Right forelimb (tissue), 1 donor: ENCODE results near the gene AFAP1L2.

Experiments used
- DNase-seq: peaks from one replicate; pipeline ENCODE4 v3.0.0-alpha.2; 2018

The AFAP1L2 gene, protein sequence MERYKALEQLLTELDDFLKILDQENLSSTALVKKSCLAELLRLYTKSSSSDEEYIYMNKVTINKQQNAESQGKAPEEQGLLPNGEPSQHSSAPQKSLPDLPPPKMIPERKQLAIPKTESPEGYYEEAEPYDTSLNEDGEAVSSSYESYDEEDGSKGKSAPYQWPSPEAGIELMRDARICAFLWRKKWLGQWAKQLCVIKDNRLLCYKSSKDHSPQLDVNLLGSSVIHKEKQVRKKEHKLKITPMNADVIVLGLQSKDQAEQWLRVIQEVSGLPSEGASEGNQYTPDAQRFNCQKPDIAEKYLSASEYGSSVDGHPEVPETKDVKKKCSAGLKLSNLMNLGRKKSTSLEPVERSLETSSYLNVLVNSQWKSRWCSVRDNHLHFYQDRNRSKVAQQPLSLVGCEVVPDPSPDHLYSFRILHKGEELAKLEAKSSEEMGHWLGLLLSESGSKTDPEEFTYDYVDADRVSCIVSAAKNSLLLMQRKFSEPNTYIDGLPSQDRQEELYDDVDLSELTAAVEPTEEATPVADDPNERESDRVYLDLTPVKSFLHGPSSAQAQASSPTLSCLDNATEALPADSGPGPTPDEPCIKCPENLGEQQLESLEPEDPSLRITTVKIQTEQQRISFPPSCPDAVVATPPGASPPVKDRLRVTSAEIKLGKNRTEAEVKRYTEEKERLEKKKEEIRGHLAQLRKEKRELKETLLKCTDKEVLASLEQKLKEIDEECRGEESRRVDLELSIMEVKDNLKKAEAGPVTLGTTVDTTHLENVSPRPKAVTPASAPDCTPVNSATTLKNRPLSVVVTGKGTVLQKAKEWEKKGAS

DNA sequence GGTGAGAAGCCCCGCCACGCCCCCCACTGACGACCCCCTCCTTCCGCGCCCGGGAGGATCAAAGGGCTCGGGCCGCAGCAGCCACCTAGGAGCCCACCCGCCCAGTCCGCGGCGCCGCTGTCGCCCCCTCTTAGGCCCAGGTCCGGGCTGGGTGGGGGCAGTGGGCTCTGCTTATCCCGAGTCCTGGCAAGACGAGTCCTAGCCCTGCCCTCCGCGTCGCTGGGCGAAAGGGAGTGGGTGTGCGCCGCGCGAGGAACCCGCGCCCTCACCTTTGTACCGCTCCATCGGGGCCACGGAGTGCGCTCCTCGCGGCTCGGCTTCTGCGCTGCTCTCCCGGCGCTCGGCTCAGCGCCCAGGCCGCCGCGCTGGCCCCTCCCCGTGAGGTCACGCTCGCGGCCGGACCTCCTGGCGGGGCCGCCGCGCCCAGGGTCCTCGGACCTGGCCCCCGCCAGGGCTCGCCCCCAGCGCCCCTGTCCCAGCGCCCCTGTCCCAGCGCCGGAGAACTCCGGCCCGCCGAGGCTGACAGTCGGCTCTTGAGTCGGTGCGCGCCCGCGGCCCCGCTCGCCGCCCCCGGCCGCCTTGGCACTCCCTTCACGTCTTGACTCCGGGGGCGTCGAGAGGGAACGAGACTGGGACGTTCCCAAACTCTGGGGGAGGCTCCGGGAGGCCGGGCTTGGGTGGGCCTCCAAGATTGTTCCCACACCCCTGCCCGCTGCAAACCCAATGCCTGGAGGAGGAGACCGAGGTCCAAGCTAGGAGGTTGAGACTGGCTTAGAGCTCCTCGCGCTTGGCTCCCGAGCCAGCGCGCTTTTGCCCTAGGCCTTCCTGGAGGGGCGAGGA, at the start of gene AFAP1L2:
Gene AFAP1L2, minus strand, starts transcription at position 332 of the 840 bp plus-strand sequence. Its CDS starts 47 bp downstream, at position 285.
- DNase-seq: peak; percentile 75

DNA sequence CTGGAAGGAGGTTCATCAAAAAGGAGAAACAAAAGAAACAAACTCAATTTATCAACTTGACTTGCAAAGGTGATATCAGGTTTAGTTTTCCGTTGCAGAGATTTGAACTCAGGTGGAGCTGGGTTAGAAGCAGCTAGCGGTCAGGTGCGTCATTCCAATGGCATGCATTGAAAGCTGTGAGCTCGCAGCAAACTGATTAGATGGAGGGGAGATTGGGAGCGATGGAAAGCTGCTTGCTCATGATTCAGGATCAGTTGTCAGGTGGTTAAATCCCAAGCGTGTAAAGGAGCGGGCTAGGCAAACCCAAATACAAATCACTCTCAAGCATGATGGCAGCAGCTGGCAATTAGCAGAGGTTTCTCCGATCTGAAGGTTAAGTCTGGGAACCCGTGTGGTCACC, 49.3 kb upstream of the AFAP1L2 start:
- DNase-seq: no peak

DNA sequence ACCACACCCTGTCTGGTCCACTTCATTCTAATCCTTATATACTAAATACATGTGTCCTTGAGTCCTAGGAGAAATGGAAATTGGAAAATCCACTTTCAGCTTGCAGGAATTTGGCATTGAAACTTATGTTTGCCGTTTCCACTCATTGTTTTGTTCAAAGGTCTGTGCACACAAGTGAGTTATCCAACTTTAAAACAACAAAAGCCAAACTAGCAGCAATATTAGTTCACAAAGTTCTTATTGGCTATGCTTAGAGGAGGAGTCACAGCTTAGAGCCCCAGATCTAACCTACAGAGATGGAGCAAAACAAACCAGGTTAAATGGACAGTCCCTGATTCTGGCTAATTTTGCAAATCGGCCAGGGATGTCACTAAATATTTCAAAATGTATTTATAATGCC, 44.6 kb upstream of the AFAP1L2 start:
- no peak for DNase-seq

DNA sequence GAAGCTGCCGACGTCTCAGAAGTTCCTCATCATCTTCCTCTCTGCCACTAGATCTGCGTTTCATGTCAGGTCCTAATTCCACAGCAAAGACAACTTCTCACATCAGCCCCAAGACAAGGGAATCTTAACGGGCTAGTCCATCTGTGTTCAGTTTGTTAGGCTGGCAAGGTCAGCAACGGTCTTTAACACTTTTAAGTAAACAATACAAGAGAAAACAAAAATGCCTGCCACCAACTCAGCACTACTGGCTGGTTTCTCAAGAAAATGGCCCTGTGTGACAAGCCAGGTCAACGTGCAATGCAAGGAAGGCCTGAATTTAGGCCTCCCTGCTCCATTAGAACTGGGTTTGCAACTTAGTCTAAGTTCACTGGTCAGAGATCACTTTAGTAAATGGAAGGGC, 41.0 kb upstream of the AFAP1L2 start:
- DNase-seq: no peak

DNA sequence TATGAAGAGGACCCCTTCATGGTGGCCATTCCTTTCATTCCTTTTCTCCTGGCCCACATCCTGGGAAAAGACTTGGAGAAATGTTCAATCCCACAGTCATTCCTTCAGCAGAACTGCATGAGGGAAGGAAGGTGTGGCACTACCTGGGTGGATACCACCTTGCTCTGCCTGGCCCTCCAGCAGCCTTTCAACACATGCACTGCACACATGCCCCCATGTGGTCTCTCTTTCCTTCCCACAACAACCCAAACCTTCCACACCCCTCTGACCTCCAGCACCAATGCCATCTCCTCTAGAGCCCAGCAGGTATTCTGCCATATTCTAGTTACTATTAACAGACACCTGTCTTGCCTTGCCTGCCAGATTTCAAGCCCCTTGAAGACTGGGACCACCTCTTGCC, 40.5 kb upstream of the AFAP1L2 start:
- DNase-seq: no peak

DNA sequence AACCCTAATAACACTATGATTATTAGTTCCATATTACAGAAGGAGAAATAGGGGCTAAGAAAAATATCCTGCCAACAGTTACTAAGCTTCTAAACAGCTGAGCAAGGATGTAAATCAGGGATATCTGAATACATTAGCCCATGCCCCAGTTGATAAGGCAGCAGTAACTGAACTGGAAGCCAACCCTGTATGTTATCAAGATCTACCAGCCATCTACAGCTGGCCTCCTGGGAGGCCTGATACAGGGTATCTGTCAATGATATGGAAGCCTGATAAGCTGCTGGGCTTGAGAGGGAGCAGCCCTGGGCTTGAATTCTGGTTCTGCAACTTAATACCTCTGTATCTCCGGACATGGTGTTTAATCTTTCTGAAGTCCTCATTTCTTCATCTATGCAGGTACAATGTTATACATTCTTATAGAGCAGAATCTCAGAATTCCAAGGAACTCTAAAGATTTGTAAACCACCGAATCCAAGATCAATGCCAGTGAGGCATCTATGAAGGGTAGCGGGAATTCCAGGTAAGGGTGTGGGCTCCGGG, 37.9 kb upstream of the AFAP1L2 start:
- no peak for DNase-seq

DNA sequence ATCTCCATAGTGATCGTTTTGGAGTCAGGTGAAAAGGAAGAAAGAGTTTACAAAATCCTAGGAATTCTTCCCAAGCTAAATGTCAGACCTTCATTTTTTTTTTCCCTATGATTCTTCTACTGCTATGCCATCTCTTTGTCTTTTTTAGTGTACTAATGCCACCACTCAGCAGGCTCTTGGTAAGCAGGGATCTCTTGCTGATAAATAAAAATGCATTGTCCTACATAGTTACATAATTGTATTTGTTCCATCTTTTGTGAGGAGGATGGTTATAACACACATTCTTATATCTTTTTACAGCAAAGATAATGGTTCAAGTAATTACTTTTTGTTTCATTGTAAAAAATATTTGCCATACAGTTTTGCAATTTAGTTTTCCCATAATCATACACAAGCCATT, 36.8 kb upstream of the AFAP1L2 start:
- DNase-seq: no peak

DNA sequence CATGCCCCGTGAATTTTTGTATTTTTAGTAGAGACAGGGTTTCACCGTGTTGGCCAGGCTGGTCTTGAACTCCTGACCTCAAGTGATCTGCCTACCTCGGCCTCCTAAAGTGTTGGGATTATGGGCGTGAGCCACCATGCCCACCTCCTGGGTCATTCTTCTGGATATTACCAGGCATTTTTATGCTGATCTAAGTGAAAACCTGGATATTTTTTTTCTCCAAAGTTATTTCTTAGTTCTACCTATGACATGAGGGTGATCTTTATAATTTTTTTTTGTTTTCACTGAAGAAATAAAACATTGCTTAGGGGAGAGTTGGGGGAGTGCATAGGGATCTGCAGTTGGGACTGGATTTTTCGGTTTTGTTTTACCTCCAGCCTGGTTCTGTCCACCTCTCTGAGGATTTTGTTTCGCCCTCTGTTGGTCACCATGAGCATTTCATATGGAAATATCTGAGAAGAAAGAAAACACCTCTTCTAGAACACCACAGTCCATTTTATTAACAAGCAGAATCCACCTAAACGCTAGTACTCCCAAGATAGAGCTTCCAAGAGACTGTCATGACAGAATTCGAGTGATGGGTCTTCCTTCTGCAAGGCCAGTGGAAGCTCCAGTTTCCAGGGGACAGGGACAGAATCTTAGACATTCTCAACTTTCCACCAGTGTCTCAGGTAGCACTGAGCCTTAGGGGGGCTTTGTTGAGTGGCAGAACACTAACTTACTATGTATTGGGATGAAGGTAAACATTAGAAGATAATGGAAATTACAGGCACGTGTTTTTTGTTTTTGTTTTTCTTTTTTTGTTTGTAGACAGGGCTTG, 33.4 kb upstream of the AFAP1L2 start:
- no peak for DNase-seq

DNA sequence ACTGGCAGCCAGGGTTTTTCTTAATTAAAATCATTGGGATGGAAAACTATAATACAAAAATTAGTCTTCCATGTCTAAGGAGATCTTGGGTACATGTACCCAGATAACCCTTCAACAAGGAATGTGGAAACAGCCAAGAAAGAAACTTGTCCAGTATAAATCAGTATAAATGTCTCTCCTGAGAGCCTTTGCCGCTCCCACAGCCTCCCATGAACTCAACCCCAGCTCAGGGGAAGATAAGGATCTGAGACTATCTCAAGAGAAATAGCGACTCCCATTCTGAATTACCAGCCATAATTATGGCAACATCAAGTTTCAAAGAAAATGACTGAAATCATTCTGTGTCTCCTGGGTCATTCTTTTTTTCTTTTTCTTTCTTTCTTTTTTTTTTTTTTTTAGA, 32.6 kb upstream of the AFAP1L2 start:
- no peak for DNase-seq

DNA sequence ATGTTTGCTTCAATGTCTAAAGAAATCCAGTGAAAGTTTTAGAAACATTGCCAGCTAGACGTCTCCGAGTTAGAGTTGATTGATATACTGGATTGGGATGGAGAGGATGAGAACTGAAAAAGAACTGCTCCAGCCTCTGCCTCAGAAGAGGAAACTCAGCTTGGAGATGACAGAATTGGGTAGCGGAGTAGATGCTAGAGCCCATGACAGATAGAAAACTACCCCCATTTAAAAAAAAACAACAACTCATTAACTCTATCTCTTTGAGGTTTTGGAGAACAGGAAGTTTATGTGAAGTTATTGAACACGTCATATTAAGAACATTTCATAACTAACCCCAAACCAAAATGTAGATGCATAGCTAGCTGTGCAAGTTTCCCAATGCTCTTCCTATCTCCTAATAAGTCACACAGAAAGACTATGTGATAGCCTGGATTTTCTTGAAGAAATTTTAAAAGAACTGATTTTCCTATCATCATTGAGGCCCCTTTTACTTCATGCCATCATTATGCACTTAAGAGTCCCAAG, 28.3 kb upstream of the AFAP1L2 start:
- DNase-seq: no peak

DNA sequence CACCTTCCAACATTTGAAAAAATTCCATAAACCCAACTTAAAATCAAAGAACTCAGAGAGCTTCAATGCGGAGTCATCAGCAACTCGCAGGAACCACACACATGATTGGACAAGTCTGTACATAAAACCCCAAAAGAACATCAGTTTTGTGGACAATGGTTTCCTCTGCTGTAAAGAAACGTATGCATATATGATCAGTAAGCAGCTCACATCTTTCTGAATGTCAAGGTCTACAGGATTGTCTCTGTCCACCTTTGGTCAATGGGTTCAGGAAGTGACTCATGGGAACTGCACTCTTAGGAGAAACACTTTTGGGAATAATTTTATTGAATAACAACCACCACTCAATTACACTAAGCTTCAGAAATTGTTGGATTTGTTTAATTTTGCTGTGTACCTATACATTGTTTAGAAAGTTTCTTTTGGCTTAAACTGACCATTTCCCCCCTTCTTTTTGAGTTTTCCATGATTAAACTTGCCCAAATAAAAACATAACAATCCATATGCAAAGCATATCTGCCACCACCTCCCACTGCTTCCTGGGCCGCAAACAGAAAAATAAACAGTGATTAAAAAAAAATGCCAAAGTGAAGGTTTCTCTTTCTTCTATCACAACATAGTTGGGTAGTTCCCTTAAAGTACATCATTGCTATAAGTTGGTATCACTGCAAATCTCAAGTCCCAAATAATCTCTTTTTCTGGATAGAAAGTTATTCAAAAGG, 27.3 kb upstream of the AFAP1L2 start:
- no peak for DNase-seq

DNA sequence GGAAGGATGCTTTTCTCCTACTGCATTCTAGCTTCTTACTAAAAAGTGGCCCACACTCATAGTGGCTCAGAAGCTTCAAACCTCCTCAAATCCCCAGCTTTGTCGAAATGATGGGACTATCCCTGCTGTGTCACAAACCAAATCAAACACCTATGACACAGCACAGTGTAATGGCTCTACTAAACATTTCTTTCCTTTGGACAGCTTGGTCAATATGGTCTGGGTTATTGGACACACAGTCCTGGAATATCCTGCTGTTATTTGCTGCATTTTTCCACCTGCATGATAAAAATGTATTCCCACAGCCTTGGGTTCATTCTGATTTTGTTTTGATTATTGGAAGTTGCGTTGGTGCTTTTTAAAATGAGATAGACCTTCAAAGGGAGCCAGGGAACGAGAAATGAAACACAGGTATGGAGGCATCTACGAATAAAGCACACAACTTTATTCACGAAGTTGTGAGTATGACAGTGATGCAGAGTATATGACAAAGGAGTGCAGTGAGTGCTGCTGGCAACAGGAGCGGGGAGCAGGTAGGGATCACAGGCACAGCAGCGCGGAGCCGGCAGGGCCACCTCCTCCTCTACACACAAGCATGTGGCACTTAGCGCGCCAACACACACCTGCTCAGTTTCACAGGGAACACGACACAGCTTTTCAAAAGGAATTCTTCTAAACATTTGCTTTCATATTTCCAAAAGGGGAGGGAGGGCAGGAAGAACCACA, 26.5 kb upstream of the AFAP1L2 start:
- no peak for DNase-seq

DNA sequence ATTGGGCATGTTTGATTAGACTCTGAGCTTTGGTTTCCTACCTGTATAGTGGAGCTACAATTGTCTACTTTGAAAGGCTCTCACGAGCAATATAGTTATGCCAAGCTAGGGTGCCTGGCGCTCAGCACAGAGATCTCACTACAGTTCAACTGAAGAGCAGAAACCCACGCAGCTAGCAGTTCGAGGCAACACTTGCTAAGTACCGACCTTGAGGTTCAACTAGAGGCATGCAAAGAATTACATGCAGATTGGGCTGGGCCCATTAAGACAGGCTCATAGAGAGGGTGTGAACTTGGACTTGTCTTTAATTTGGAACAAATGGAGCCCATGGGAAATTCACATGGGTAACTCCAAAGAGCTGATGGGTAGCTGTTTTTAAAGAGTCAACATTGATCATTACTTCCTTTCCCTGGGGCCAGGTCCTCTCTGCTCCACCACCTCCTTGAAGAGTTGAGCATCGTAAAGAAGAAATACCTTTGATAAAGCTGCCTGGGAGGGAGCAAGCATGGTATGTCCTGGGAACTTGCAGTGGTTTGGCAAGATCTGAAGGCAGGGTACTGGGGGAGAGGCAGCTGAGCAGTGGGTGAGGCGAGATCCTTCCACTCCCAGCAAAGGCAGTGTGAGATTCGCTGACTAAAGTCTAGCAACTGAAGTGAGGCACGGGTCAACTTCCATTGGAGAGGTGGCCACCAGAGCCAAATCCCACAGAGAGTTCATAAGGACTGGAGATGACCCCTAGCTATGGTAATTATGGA, 25.5 kb upstream of the AFAP1L2 start:
- no peak for DNase-seq

DNA sequence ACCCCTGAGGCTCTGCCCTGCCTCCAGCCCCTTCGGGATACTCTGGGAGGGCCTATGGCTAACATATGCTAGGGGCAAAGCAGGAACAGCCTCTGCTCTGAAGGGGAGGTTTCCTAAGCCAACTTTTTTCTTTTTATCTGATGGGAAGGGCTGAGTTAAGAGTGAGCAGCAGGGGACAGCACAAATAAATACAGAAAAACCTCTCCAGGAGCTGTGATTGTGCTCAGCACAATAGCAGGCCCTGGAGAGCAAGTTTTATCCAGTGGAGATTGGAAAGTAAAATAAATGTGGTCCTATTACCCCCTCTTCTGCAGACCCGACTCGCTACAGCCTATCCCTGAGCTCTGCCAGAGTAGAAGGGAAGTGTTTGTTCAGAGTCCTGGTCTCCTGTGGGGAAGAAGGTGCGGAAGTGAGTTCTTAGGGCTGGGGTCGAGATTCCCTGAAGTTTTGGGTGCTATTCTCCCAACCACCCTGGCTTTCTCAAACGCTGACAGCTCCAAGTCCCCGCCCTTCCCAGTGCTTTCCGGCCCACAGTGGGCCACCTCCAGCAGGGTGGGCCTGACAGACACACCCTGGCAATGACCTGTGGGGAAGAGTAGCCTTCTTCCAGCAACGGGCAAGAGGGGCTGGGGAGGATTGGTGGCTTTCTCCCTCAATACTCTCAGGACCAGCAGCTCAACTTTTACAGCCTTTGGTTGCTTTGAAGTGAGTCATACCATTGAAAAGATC, 23.0 kb upstream of the AFAP1L2 start:
- no peak for DNase-seq

DNA sequence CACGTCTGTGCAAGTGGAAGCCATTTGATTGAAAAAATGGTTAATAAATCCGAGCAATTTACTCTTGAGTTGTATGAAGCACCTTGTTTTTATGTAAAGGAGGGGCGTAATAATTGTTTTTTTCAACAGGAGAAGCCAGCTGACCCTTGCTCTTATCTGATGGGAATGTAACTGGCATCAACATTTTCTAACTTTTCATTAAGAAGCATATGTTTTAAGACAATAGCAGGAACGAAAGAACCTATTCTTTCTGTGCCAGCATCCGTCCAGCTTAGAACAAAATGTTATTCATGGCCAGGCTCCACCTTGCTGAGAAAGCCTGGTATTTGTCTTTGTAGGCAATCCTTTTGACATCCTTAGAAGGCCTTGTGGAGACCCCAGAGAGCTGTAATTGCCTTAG, 22.2 kb upstream of the AFAP1L2 start:
- no peak for DNase-seq

DNA sequence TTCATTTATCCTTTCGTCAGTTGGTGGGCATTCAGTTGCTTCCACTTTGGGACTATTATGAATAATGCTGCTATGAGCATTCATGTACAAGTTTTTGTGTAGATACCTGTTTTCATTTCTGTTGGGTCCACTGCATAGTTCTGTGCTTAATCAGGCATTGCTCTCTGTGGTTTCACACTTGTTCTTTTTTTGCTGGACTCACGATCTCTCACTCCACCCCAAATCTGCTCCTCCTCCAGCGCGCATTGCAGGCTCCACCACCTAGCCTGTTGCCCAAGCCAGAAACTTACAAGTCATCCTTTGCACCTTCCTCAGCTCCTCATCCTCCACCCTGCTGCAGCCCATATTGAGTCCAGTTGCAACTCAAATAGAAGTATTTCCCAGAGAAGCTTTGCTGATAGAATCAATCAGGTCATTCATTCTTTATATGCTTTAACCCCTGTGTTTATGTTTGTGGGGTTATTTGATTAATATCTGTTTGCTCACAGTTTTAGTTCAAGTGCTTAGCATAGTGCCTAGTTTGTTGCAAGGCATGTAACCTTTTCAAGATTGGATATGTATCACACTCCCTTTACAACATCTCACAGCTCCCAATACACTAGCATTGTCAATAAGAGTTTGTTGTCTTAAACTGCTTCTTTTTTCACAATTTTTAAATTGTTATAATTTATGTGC, 16.6 kb upstream of the AFAP1L2 start:
- no peak for DNase-seq

DNA sequence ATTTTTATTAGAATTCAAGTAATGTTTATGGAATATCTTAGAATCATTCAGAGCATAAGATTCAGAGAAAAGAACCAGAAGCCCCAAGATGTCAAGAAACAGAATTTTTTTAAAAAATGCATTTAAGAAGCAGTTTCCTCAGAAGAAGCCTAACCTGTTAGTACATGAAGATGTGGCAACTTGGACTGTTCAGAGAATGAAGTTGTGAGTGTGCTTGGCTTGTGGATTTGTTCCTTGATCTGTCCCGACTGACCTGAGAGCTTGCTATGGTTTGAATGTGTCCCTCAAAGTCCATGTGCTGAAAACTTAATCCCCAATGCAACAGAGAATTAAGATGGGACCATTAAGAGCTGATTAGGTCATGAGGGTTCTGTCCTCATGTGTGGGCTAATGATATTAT, 13.8 kb upstream of the AFAP1L2 start:
- no peak for DNase-seq
